PC-3 (cell line): ENCODE results near the gene TRIM43B. TPM values are rescaled to one million over a fixed set of nuclear protein-coding genes. Genes with fewer than 3 reads are reported as not detected.
"Not testable (repeated sequence)": the region's sequence is repeated elsewhere in the genome, so short reads cannot be mapped to it uniquely, and the experiment has no call there.

ENCODE experiments used
- ATAC-seq: fragments of 200-7000 bp; cut with Tn5 transposase; 2 replicates; pipeline ENCODE4 v1.9.1; 2020; ENCODE audit warnings: mild to moderate bottlenecking, moderate library complexity
- BruUV-seq: library from RNA; stranded (reverse); fragments of 400-500 nt; replicated peaks from 2 replicates; lab custom pipeline; 2021; lab: Mats Ljungman, UMichigan
- CTCF ChIA-PET: fragments of 300-600 bp; sonication (Branson Sonifier 250); formaldehyde crosslinking; loops from one replicate; lab custom pipeline; 2022; ENCODE audit warnings: antibody characterized with exemption; lab: Charles Lee
- POLR2A ChIA-PET: fragments of 300-600 bp; sonication (Branson Sonifier 250); formaldehyde crosslinking; loops from one replicate; lab custom pipeline; 2022; ENCODE audit warnings: antibody characterized with exemption; ENCODE audit not compliant: unreplicated experiment; lab: Charles Lee
- DNase-seq: peaks from one replicate; pipeline ENCODE4 v3.0.0-alpha.2; 2015
- H2AFZ ChIP-seq: fragments of 300-600 bp; sonication (generic); 2 replicates; pipeline ENCODE4 v1.6.0; 2016; ENCODE audit warnings: antibody characterized with exemption, low read length
- H3F3A ChIP-seq: fragments of 300-600 bp; sonication (generic); one replicate; pipeline ENCODE4 v1.6.0; 2017; ENCODE audit warnings: antibody characterized with exemption, low read length, control low read depth, mild to moderate bottlenecking; ENCODE audit not compliant: unreplicated experiment
- H3K27ac ChIP-seq: fragments of 300-600 bp; sonication (generic); 2 replicates; pipeline ENCODE4 v1.5.1; 2016; ENCODE audit warnings: mild to moderate bottlenecking, low read length
- H3K27me3 ChIP-seq: fragments of 300-600 bp; sonication (generic); 2 replicates; pipeline ENCODE4 v1.6.1; 2016; ENCODE audit warnings: low read length, mixed read lengths
- H3K36me3 ChIP-seq: fragments of 300-600 bp; sonication (generic); 2 replicates; pipeline ENCODE4 v1.6.1; 2016; ENCODE audit warnings: low read depth, mixed run types, low read length, mixed read lengths
- H3K4me1 ChIP-seq: fragments of 300-600 bp; sonication (generic); 2 replicates; pipeline ENCODE4 v1.5.1; 2016; ENCODE audit warnings: low read length; ENCODE audit not compliant: insufficient read depth
- H3K4me2 ChIP-seq: fragments of 300-600 bp; sonication (generic); 2 replicates; pipeline ENCODE4 v1.6.0; 2016; ENCODE audit warnings: low read length
- H3K4me3 ChIP-seq: fragments of 300-600 bp; sonication (generic); 2 replicates; pipeline ENCODE4 v1.5.1; 2016; ENCODE audit warnings: mild to moderate bottlenecking, low read length, mixed read lengths
- H3K79me2 ChIP-seq: fragments of 300-600 bp; sonication (generic); 2 replicates; pipeline ENCODE4 v1.6.1; 2017; ENCODE audit warnings: low read length, mixed read lengths
- H3K9ac ChIP-seq: fragments of 300-600 bp; sonication (generic); 2 replicates; pipeline ENCODE4 v1.6.0; 2016; ENCODE audit warnings: mild to moderate bottlenecking, low read length
- H3K9me2 ChIP-seq: fragments of 300-600 bp; sonication (generic); replicated peaks from 2 replicates; pipeline ENCODE4 v1.6.1; 2016; ENCODE audit warnings: mixed run types, low read length, mixed read lengths
- H3K9me3 ChIP-seq: fragments of 300-600 bp; sonication (generic); 2 replicates; pipeline ENCODE4 v1.6.1; 2016; ENCODE audit warnings: low read length, mixed read lengths
- H4K20me1 ChIP-seq: fragments of 300-600 bp; sonication (generic); 2 replicates; pipeline ENCODE4 v1.6.1; 2016; ENCODE audit warnings: low read length, mixed read lengths
- CTCF ChIP-seq: fragments of 300-600 bp; sonication (generic); conservative IDR thresholded peaks from 2 replicates; pipeline ENCODE4 v1.5.1; 2017; ENCODE audit warnings: antibody characterized with exemption, low read depth, mild to moderate bottlenecking, low read length
- EZH2 ChIP-seq: fragments of 300-600 bp; sonication (generic); IDR thresholded peaks from one replicate; pipeline ENCODE4 v1.6.1; 2017; ENCODE audit warnings: antibody characterized with exemption, mild to moderate bottlenecking, low read length; ENCODE audit not compliant: unreplicated experiment
- EZH2phosphoT487 ChIP-seq: fragments of 300-600 bp; sonication (generic); IDR thresholded peaks from 2 replicates; pipeline ENCODE4 v1.6.1; 2018; ENCODE audit warnings: mild to moderate bottlenecking, antibody characterized with exemption, low read length, borderline replicate concordance
- intact Hi-C: fragments of 100-400 bp; cut with micrococcal nuclease; formaldehyde crosslinking; loops from 2 replicates; pipeline ENCODE4 v1.9.0; 2023
- total RNA-seq: library from RNA; depleted of rRNA; stranded (reverse); fragments of >200 nt; gene quantifications from 2 replicates; pipeline ENCODE4 v1.2.3, GENCODE V29; 2014

TRIM43B gene
- total RNA-seq, 1 experiment from 2014 or later = not detected

GRCh38 chr2:95524195-95524594, 39.6 kb upstream of the TRIM43B start:
- no peak for ATAC-seq
- Histone ChIP-seq H3K9me3 (no peaks in the 10 kb centered on the region), H2AFZ (no peak overlapping the region), H3K27me3 (no peaks in the 10 kb centered on the region), H3K79me2 (peaks cover 39% of the 10 kb centered on the region), H3K4me3 (no peak overlapping the region), H4K20me1 (0 out of 2 replicates have a peak, but pooled peaks cover 9% of the 10 kb centered on the region), H3K27ac (no peak overlapping the region), H3K9ac (no peak overlapping the region), H3K9me2 (no peaks in the 10 kb centered on the region), H3K4me2 (no peak overlapping the region), H3F3A (no peaks in the 10 kb centered on the region), H3K4me1 (peaks cover 25% of the 10 kb centered on the region), H3K36me3 (no peaks in the 10 kb centered on the region)
- BruUV-seq = no TSS peak
- no peak for TF ChIP-seq EZH2phosphoT487
- no peak for TF ChIP-seq CTCF
- no peak for TF ChIP-seq EZH2
- CTCF ChIA-PET = no interaction called here
- POLR2A ChIA-PET = no interaction called here
- DNase-seq = no peak
- intact Hi-C loops = no loop called here

GRCh38 chr2:95514718-95515117, 30.2 kb upstream of the TRIM43B start:
- CTCF ChIA-PET = no interaction called here
- Histone ChIP-seq H3K9ac (no peak overlapping the region), H2AFZ (no peak overlapping the region), H3K79me2 (no peaks in the 10 kb centered on the region), H3K36me3 (no peaks in the 10 kb centered on the region), H3F3A (no peaks in the 10 kb centered on the region), H3K4me3 (no peak overlapping the region), H3K9me2 (no peaks in the 10 kb centered on the region), H3K27me3 (no peaks in the 10 kb centered on the region), H4K20me1 (no peaks in the 10 kb centered on the region), H3K4me1 (no peaks in the 10 kb centered on the region), H3K9me3 (no peaks in the 10 kb centered on the region), H3K27ac (no peak overlapping the region), H3K4me2 (no peak overlapping the region)
- BruUV-seq = no TSS peak
- DNase-seq (no peak), ATAC-seq (no peak)
- POLR2A ChIA-PET = no interaction called here
- intact Hi-C loops = no loop called here
- TF ChIP-seq EZH2 = no peak
- TF ChIP-seq EZH2phosphoT487 = no peak
- no peak for TF ChIP-seq CTCF

- CTCF ChIA-PET, POLR2A ChIA-PET: not testable (repeated sequence)
Observed at GRCh38 chr2:95514226-95514625, 29.7 kb upstream of the TRIM43B start.

More at GRCh38 chr2:95514226-95514625, 29.7 kb upstream of the TRIM43B start:
- H3K4me2 ChIP-seq, H3K27me3 ChIP-seq, H3K27ac ChIP-seq, H3K9me2 ChIP-seq, intact Hi-C loops, H3K9me3 ChIP-seq, H2AFZ ChIP-seq, DNase-seq, H3K9ac ChIP-seq, H4K20me1 ChIP-seq, H3K36me3 ChIP-seq, H3F3A ChIP-seq, BruUV-seq, H3K79me2 ChIP-seq, H3K4me1 ChIP-seq, H3K4me3 ChIP-seq, ATAC-seq: not testable (repeated sequence)
